PC-9 (cell line): ENCODE data around the gene TAF1A. TPM values are rescaled to one million over a fixed set of nuclear protein-coding genes. Genes with fewer than 3 reads are reported as not detected.
A peak's percentile ranks its signal among the peaks of the same experiment; 100 is the strongest.

Experiments
- Bru-seq: library from RNA; stranded (reverse); fragments of 400-500 nt; gene quantifications from one replicate; lab custom pipeline; 2021; lab: Mats Ljungman, UMichigan
- BruChase-seq, 2 experiments: library from RNA; stranded (reverse); fragments of 400-500 nt; gene quantifications; one replicate each; lab custom pipeline; 2021; lab: Mats Ljungman, UMichigan
- BruUV-seq: library from RNA; stranded (reverse); fragments of 400-500 nt; replicated peaks from 2 replicates; lab custom pipeline; 2021; lab: Mats Ljungman, UMichigan
- CTCF ChIA-PET: fragments of 300-600 bp; sonication (Branson Sonifier 250); formaldehyde crosslinking; loops from one replicate; lab custom pipeline; 2022; ENCODE audit warnings: antibody characterized with exemption; lab: Charles Lee
- POLR2A ChIA-PET: fragments of 300-600 bp; sonication (Branson Sonifier 250); formaldehyde crosslinking; loops from one replicate; lab custom pipeline; 2022; ENCODE audit warnings: antibody characterized with exemption; ENCODE audit not compliant: unreplicated experiment; lab: Charles Lee
- DNase-seq, 2 experiments: peaks; one replicate each; pipeline versions ENCODE4 v3.0.0 to v3.0.0-alpha.2; 2015 to 2022; ENCODE audit warnings: mixed read lengths in 1 of 2
- H2AFZ ChIP-seq: fragments of 200-600 bp; sonication (generic); 2 replicates; pipeline ENCODE4 v1.8.1; 2017; ENCODE audit warnings: antibody characterized with exemption
- H3F3A ChIP-seq: fragments of 200-600 bp; sonication (generic); 2 replicates; pipeline ENCODE4 v1.8.1; 2017; ENCODE audit warnings: antibody characterized with exemption, mild to moderate bottlenecking, low read depth; ENCODE audit not compliant: insufficient read depth
- H3K27ac ChIP-seq: fragments of 200-600 bp; sonication (generic); 2 replicates; pipeline ENCODE4 v1.6.1; 2016; ENCODE audit warnings: mixed run types
- H3K27me3 ChIP-seq: fragments of 200-600 bp; sonication (generic); 2 replicates; pipeline ENCODE4 v1.6.1; 2016; ENCODE audit warnings: low read depth, mixed run types; ENCODE audit not compliant: insufficient read depth
- H3K36me3 ChIP-seq: fragments of 200-600 bp; sonication (generic); 2 replicates; pipeline ENCODE4 v1.6.1; 2016; ENCODE audit warnings: low read depth, mixed run types
- H3K4me1 ChIP-seq: fragments of 200-600 bp; sonication (generic); replicated peaks from 2 replicates; pipeline ENCODE4 v1.6.1; 2016; ENCODE audit warnings: mixed run types; ENCODE audit not compliant: insufficient read depth
- H3K4me2 ChIP-seq: fragments of 200-600 bp; sonication (generic); 2 replicates; pipeline ENCODE4 v1.6.1; 2017; ENCODE audit warnings: mixed run types
- H3K4me3 ChIP-seq: fragments of 200-600 bp; sonication (generic); 2 replicates; pipeline ENCODE4 v1.6.1; 2016; ENCODE audit warnings: mixed run types
- H3K79me2 ChIP-seq: fragments of 200-600 bp; sonication (generic); 2 replicates; pipeline ENCODE4 v1.6.1; 2017; ENCODE audit warnings: low read depth, mixed run types
- H3K9me2 ChIP-seq: fragments of 200-600 bp; sonication (generic); 2 replicates; pipeline ENCODE4 v1.8.1; 2017; ENCODE audit warnings: mild to moderate bottlenecking; ENCODE audit not compliant: insufficient read depth
- H3K9me3 ChIP-seq: fragments of 200-600 bp; sonication (generic); 2 replicates; pipeline ENCODE4 v1.8.1; 2016; ENCODE audit warnings: low read depth; ENCODE audit not compliant: insufficient read depth
- H4K20me1 ChIP-seq: fragments of 200-600 bp; sonication (generic); 2 replicates; pipeline ENCODE4 v1.8.1; 2017; ENCODE audit not compliant: insufficient read depth
- EZH2 ChIP-seq: fragments of 200-600 bp; sonication (generic); IDR thresholded peaks from 2 replicates; pipeline ENCODE4 v1.8.0; 2017; ENCODE audit warnings: antibody characterized with exemption, low read depth
- intact Hi-C: fragments of 100-400 bp; cut with micrococcal nuclease; formaldehyde crosslinking; loops from one replicate; pipeline ENCODE4 v1.10.0; 2022; ENCODE audit not compliant: unreplicated experiment
- long read RNA-seq: library from polyadenylated mRNA; stranded (forward); transcript quantifications from one replicate; pipeline ENCODE4 v2.0.0, GENCODE V29; 2022
- total RNA-seq: library from RNA; stranded (reverse); gene quantifications from 2 replicates; pipeline ENCODE4 v1.2.3, GENCODE V29; 2021
- TF ChIP-seq, protein P1 (sequence below): fragments of 200-600 bp; sonication (generic); conservative IDR thresholded peaks from 2 replicates; pipeline ENCODE4 v1.6.1; 2017; ENCODE audit warnings: mixed run types, antibody characterized with exemption, mild to moderate bottlenecking, moderate library complexity

TAF1A gene
- total RNA-seq (18.4 and 19.3 TPM in 2 replicates), Bru-seq, nascent RNA (percentile 90 among the genes with signal in this experiment), BruChase-seq, experiment 1, labeled RNA remaining after a 2-hour chase (percentile 81 among the genes with signal in this experiment), BruChase-seq, experiment 2, labeled RNA remaining after a 6-hour chase (percentile 75 among the genes with signal in this experiment)
- long read RNA-seq, transcript TAF1A-202 (11 exons, 1,894 nt) = major isoform, 12 of 21 reads
- long read RNA-seq, partial matches to known transcripts = 3 of 21 reads
- long read RNA-seq, other reads (novel, unspliced or antisense) = 6 of 21 reads

DNA sequence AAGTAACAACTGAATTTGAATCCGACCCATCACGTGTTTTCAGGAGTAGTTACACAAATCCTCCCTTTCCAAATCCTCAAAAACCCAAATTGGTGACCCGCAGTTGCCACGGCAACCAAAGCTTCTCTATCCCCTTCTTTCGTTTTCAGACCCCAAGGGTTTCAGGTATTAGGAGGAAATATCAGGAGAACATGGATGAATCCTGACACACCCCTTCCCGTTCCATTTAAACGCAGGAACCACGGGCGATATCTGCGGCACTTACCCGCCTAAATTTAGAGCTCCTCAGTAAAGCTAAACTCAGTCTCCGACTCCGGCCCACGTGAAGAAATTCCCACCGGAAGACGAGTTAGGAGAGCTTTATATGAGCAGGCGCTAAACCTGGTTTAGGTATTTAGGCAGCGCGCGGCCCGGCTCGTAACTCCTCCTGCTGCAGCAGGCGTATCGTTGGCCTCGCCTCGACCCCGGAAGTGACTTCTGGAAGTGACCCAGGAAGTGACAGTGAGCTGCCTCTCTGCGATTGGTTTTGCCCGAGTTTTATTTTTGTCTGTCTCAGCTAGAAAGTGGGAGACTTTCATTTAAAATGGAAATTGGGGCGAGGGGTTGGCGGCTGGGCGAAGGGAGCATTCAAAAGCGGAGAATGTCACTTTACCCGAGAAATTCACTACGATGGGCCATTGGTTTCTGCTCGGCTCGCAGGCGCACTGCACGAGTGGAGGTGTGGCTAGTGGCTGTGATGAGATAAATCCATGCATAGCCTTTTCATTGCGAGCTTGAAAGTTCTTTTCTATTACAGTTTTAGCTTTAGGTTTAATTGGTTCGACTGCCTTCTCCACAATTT lies at the start of gene TAF1A:
TSS of gene TAF1A (minus strand) at position 472 of the 841 bp plus-strand sequence.
- BruUV-seq = TSS peak; percentile 77

DNA sequence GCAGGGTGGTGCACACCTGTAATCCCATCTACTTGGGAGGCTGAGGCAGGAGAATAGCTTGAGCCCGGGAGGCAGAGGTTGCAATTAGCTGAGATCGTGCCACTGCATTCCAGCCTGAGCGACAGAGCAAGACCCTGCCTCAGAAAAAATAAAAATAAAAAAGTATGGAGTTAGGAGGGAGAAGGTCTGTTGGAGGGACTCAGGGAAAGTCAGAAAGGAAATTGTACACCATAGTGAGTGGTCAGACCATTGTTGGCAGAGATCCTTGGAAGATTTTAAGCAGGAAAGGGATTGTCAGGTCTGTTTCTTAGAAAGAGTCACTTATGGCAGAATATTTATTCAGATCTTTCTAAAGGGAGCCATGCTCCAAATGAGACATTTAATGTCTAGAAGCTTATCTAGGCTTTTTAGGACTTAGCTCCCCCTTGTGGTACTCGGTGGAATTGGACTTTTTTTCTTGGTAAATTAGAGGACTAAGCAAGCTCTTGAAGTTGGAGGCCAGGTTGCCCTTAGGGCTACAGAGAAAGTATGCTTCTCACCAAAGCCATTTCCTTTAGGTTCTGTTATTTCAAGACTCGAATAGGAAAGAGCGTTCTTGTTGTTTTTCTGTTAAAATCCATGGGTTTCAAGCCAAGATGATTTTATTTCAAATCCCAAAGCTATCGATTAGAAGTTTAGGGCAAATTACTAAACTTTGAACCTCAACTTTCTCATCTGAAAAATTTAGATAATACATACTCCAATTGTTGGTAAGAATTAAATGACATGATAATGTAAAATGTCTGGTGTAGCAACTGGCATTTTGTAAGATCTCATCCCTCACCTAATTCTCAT lies 44.7 kb upstream of the TAF1A start:
- H3K27ac ChIP-seq = no peak overlapping the region
- peaks cover 12% of the 10 kb centered on the region; the same call in 1 of the 2 replicates for H3K36me3 ChIP-seq
- H3K4me3 ChIP-seq = no peak overlapping the region
- ChIA-PET CTCF (interaction anchor here (0.6 to 1.3 kb wide), 12 partner anchors 10 to 596 kb away, joined by 3 to 24 read pairs (median 4); partner anchors contain the start of gene TAF1A), POLR2A (interaction anchor here (0.5 to 0.7 kb wide), 2 partner anchors 56 to 70 kb away, joined by 4 to 9 read pairs; no protein-coding TSS in a partner anchor)
- TF ChIP-seq EZH2 = no peak
- TF ChIP-seq, protein P1, sequence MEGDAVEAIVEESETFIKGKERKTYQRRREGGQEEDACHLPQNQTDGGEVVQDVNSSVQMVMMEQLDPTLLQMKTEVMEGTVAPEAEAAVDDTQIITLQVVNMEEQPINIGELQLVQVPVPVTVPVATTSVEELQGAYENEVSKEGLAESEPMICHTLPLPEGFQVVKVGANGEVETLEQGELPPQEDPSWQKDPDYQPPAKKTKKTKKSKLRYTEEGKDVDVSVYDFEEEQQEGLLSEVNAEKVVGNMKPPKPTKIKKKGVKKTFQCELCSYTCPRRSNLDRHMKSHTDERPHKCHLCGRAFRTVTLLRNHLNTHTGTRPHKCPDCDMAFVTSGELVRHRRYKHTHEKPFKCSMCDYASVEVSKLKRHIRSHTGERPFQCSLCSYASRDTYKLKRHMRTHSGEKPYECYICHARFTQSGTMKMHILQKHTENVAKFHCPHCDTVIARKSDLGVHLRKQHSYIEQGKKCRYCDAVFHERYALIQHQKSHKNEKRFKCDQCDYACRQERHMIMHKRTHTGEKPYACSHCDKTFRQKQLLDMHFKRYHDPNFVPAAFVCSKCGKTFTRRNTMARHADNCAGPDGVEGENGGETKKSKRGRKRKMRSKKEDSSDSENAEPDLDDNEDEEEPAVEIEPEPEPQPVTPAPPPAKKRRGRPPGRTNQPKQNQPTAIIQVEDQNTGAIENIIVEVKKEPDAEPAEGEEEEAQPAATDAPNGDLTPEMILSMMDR = peak; percentile 94
- no peaks in the 10 kb centered on the region for H3K79me2 ChIP-seq
- H3F3A ChIP-seq = peaks cover 8% of the 10 kb centered on the region; the same call in 1 of the 2 replicates
- DNase-seq = peak; percentile 63 to 78
- H3K4me1 ChIP-seq = no peaks in the 10 kb centered on the region
- no peak overlapping the region for H3K4me2 ChIP-seq
- no peaks in the 10 kb centered on the region for H3K27me3 ChIP-seq
- intact Hi-C loops = loop anchor here (1.0 kb wide), 1 partner anchor 169 kb away; no protein-coding TSS in a partner anchor
- no peaks in the 10 kb centered on the region for H4K20me1 ChIP-seq
- no TSS peak for BruUV-seq
- no peaks in the 10 kb centered on the region for H3K9me2 ChIP-seq
- H3K9me3 ChIP-seq = no peaks in the 10 kb centered on the region
- no peak overlapping the region for H2AFZ ChIP-seq

More for the DNA sequence above, at the start of gene TAF1A:
- Histone ChIP-seq H3K4me2 (peak within 1 kb of the TSS; percentile 80), H3K27me3 (no peaks in the 10 kb centered on the region), H3K9me3 (0 out of 2 replicates have a peak, but pooled peaks cover 3% of the 10 kb centered on the region), H3K9me2 (no peaks in the 10 kb centered on the region), H3K79me2 (peaks cover 55% of the 10 kb centered on the region), H3K27ac (peak within 1 kb of the TSS; percentile 77), H3K4me3 (peak within 1 kb of the TSS; percentile 85), H3F3A (no peaks in the 10 kb centered on the region; the same call in none of the 2 replicates), H3K4me1 (peaks cover 36% of the 10 kb centered on the region; the same call in 1 of the 2 replicates), H4K20me1 (no peaks in the 10 kb centered on the region), H3K36me3 (peaks cover 26% of the 10 kb centered on the region), H2AFZ (peak within 1 kb of the TSS; percentile 95)
- peak; percentile 83 to 85 for DNase-seq
- POLR2A ChIA-PET = interaction anchor here (0.6 kb wide), 6 partner anchors 26 to 1255 kb away, joined by 3 to 6 read pairs (median 4); no protein-coding TSS in a partner anchor
- CTCF ChIA-PET = interaction anchor here (0.6 to 1.2 kb wide), 2 partner anchors 45 to 1117 kb away, joined by 6 read pairs; no protein-coding TSS in a partner anchor
- no peak for TF ChIP-seq EZH2
- TF ChIP-seq, protein P1 = no peak
- intact Hi-C loops = loop anchor here (2.0 kb wide), 1 partner anchor 27 kb away; no protein-coding TSS in a partner anchor
